C4-2B (cell line): ENCODE results near the gene UEVLD.

ENCODE experiments used
- ZFX ChIP-seq: fragments of 450-650 bp; IDR thresholded peaks from 2 replicates; pipeline ENCODE4 v1.6.1; 2017
- TF ChIP-seq, protein P1 (sequence below): fragments of 450-650 bp; conservative IDR thresholded peaks from 2 replicates; pipeline ENCODE4 v1.5.1; 2017; ENCODE audit warnings: mild to moderate bottlenecking

DNA sequence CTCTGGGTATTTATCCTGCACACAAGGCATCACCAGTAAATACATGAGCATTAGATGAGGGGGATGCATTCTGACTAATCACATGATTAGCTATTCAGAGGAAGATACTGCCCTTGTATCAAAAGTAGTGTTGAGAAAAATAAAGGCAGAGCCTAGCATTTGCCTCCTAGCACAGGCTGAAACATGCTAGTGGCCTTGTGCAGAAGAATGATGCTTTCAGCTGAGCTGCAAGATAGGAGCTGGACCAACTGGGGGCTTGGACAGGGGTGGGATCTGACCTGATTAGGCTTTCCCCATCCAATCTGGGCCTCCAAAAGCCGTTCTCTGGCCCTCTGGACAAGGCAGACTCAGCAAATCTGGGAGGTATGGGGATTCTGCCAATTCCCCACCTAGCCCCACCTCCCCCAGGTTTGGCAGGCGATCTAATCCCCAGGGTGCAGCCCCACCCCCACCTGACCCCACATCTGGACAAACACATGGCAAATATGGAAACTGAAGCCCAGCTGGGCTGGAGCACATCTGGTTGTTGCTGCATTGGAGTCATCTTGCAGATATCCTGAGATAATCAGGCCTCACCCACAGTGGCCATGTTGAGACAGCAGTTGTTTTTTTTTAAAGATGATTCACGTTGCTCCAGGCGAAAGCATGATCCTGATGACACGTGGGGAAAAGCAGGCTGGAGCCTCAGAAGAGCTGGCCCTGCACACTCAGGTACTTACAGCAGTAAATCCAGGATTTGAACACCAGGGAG is 6.6 kb upstream of the UEVLD start:
- TF ChIP-seq, protein P1, sequence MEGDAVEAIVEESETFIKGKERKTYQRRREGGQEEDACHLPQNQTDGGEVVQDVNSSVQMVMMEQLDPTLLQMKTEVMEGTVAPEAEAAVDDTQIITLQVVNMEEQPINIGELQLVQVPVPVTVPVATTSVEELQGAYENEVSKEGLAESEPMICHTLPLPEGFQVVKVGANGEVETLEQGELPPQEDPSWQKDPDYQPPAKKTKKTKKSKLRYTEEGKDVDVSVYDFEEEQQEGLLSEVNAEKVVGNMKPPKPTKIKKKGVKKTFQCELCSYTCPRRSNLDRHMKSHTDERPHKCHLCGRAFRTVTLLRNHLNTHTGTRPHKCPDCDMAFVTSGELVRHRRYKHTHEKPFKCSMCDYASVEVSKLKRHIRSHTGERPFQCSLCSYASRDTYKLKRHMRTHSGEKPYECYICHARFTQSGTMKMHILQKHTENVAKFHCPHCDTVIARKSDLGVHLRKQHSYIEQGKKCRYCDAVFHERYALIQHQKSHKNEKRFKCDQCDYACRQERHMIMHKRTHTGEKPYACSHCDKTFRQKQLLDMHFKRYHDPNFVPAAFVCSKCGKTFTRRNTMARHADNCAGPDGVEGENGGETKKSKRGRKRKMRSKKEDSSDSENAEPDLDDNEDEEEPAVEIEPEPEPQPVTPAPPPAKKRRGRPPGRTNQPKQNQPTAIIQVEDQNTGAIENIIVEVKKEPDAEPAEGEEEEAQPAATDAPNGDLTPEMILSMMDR: no peak
- TF ChIP-seq ZFX: no peak
